KOPT-K1 (cell line): Measurements from ENCODE around the gene SNRNP25.

Source experiments
- H3K27ac ChIP-seq: fragments of 200-600 bp; sonication (generic); 2 replicates; pipeline ENCODE4 v1.5.1; 2016; ENCODE audit warnings: antibody characterized with exemption, mild to moderate bottlenecking, low read depth, low read length; ENCODE audit not compliant: poor library complexity, severe bottlenecking
- H3K36me3 ChIP-seq: fragments of 200-600 bp; sonication (generic); 2 replicates; pipeline ENCODE4 v1.5.1; 2017; ENCODE audit warnings: antibody characterized with exemption, mild to moderate bottlenecking, low read length, moderate library complexity; ENCODE audit not compliant: insufficient read depth
- H3K9me3 ChIP-seq: fragments of 200-600 bp; sonication (generic); 2 replicates; pipeline ENCODE4 v1.5.1; 2017; ENCODE audit warnings: antibody characterized with exemption, low read length, mild to moderate bottlenecking; ENCODE audit not compliant: insufficient read depth, poor library complexity, severe bottlenecking

SNRNP25 gene

GRCh38 chr16:65745-66144 lies 12.1 kb downstream of the SNRNP25 start:
- no peak overlapping the region for H3K27ac ChIP-seq
- H3K36me3 ChIP-seq, result no peaks in the 10 kb centered on the region

GRCh38 chr16:66309-67182 lies 12.9 kb downstream of the SNRNP25 start:
- no peak overlapping the region for H3K27ac ChIP-seq
- no peaks in the 10 kb centered on the region for H3K36me3 ChIP-seq
- no peaks in the 10 kb centered on the region for H3K9me3 ChIP-seq

More at GRCh38 chr16:65745-66144, 12.1 kb downstream of the SNRNP25 start:
- no peaks in the 10 kb centered on the region for H3K9me3 ChIP-seq

DNA sequence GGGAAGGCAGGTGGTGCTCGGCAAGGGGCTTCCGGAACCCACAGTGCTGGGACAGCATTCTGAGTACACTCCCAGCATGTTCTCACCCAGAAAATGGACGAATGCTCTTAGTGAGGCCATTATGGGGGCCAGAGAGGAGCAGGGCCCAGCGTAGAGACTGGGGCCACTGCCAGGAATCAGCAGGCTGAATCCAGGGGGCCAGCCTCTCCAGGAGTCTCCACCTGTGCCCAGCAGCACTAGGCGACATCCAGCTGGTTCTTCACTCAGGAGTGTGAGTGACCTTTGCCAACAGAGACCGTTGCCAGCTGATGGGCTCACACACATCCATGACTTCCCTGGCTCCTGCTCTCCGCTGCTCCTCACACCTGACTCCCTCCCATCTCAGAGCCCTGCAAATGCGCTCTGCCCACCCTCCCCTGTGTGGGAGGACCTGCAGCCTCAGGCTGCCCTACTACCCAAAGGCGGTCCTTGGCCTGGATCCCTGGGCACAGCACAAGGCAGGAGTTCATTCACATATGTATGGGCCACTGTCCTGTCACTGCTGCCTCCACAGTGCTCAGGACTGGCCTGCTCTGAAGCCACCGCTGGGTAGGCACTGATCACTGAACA lies 13.7 kb downstream of the SNRNP25 start:
- Histone ChIP-seq H3K27ac (no peak overlapping the region), H3K36me3 (no peaks in the 10 kb centered on the region)

DNA sequence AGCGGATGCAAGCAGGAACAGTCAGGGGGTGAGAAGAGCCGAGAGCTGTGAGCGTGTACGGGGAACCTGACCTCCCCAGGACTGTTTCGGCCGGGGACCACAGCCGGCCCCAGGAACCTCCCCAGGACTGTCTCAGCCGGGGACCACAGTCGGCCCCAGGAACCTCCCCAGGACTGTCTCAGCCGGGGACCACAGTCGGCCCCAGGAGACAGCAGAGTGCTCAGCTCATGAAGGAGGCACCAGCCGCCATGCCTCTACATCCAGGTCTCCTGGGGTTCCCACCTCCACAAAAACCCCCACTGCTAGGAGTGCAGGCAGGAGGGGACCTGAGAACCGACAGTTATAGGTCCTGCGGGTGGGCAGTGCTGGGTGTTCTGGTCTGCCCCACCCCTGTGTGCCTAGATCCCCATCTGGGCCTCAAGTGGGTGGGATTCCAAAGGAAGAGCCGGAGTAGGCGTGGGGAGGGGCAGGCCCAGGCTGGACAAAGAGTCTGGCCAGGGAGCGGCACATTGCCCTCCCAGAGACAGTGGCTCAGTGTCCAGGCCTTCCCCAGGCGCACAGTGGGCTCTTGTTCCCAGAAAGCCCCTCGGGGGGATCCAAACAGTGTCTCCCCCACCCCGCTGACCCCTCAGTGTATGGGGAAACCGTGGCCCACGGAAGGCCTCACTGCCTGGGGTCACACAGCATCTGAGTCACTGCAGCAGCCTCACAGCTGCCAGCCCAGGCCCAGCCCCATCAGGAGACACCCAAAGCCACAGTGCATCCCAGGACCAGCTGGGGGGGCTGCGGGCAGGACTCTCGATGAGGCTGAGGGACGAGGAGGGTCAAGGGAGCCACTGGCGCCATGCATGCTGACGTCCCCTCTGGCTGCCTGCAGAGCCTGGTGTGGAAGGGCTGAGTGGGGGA lies 14.5 kb downstream of the SNRNP25 start:
- Histone ChIP-seq H3K27ac (no peak overlapping the region), H3K9me3 (no peaks in the 10 kb centered on the region), H3K36me3 (no peaks in the 10 kb centered on the region)

More for the DNA sequence above, 13.7 kb downstream of the SNRNP25 start:
- no peaks in the 10 kb centered on the region for H3K9me3 ChIP-seq

DNA sequence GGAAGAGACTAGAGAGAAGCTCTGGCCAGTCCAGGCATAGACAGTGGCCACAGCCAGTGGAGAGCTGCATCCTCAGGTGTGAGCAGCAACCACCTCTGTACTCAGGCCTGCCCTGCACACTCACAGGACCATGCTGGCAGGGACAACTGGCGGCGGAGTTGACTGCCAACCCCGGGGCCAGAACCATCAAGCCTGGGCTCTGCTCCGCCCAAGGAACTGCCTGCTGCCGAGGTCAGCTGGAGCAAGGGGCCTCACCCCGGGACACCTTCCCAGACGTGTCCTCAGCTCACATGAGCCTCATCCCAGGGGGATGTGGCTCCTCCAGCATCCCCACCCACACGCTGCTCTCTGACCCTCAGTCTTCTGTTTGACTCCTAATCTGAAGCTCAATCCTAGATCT lies 15.6 kb downstream of the SNRNP25 start:
- no peaks in the 10 kb centered on the region for H3K36me3 ChIP-seq
- no peaks in the 10 kb centered on the region for H3K9me3 ChIP-seq
- no peak overlapping the region for H3K27ac ChIP-seq

- Histone ChIP-seq H3K9me3 (no peaks in the 10 kb centered on the region), H3K36me3 (no peaks in the 10 kb centered on the region), H3K27ac (no peak overlapping the region)
Observed at GRCh38 chr16:71210-71539, 17.5 kb downstream of the SNRNP25 start.

- H3K9me3 ChIP-seq, result no peaks in the 10 kb centered on the region
Observed at GRCh38 chr16:71540-72401, 18.1 kb downstream of the SNRNP25 start.

GRCh38 chr16:72561-73548 lies 19.2 kb downstream of the SNRNP25 start, which contains the start of gene RHBDF1:
RHBDF1 (minus strand) TSS chr16:72631; CDS start chr16:65015, 7,616 bp downstream.
- H3K36me3 ChIP-seq, result no peaks in the 10 kb centered on the region
- no peak within 1 kb of the TSS for H3K27ac ChIP-seq
- H3K9me3 ChIP-seq, result no peaks in the 10 kb centered on the region

More at GRCh38 chr16:71540-72401, 18.1 kb downstream of the SNRNP25 start:
- Histone ChIP-seq H3K36me3 (no peaks in the 10 kb centered on the region), H3K27ac (no peak overlapping the region)

- no peaks in the 10 kb centered on the region for H3K36me3 ChIP-seq
- no peak overlapping the region for H3K27ac ChIP-seq
- H3K9me3 ChIP-seq, result no peaks in the 10 kb centered on the region
Observed at GRCh38 chr16:74051-74746, 20.6 kb downstream of the SNRNP25 start.

- no peak overlapping the region for H3K27ac ChIP-seq
Observed at GRCh38 chr16:74747-75334, 21.2 kb downstream of the SNRNP25 start.

GRCh38 chr16:75580-76501 lies 22.2 kb downstream of the SNRNP25 start:
- H3K36me3 ChIP-seq, result peaks cover 6% of the 10 kb centered on the region; the same call in 1 of the 2 replicates
- H3K27ac ChIP-seq, result no peak overlapping the region
- H3K9me3 ChIP-seq, result no peaks in the 10 kb centered on the region

More at GRCh38 chr16:74747-75334, 21.2 kb downstream of the SNRNP25 start:
- no peaks in the 10 kb centered on the region for H3K9me3 ChIP-seq
- peaks cover 6% of the 10 kb centered on the region; the same call in 1 of the 2 replicates for H3K36me3 ChIP-seq
